ENCODE data around the gene PIANP.

DNA sequence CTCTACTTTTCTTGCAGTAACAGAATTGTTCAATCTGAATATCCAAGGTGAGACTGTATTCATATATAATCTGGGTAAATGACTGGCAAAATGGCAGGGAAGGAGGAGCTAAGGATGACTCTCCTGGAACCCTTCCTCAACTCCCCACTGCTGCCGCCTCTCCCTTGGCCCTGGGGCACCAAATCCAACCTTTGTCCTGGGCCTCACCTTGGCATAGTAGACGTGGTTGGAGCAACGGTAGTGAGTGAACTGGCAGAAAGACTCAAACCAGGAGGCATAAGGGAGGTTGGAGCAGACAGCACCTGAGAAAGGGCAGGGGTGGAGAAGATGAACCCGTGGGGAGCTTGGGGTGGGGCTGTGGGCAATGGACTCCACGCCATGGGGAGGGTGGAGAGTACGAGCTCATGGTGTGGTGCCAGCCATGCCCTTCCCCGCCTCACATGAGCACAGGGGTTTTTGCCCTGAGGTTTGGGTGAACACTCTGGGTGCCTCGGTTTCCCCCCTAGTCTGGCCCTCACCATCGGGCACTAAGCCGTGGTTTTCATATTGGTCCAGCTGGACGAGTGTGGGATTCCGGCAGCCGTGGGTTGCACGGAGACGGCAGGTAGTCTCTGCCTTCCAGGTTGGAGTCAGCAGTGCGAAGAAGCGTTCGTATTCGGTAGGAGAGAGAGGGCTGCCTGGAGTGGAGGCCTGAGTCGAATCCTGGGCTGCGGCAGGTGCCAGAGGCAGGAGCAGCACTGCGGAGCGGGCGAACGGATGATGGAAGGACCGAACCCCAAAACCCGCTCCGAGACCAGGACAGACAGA lies 54.1 kb downstream of the PIANP start:
- no peak for TF ChIP-seq EZH2phosphoT487 (IDR thresholded peaks at IDR 0.05)
- TF ChIP-seq, protein P1, sequence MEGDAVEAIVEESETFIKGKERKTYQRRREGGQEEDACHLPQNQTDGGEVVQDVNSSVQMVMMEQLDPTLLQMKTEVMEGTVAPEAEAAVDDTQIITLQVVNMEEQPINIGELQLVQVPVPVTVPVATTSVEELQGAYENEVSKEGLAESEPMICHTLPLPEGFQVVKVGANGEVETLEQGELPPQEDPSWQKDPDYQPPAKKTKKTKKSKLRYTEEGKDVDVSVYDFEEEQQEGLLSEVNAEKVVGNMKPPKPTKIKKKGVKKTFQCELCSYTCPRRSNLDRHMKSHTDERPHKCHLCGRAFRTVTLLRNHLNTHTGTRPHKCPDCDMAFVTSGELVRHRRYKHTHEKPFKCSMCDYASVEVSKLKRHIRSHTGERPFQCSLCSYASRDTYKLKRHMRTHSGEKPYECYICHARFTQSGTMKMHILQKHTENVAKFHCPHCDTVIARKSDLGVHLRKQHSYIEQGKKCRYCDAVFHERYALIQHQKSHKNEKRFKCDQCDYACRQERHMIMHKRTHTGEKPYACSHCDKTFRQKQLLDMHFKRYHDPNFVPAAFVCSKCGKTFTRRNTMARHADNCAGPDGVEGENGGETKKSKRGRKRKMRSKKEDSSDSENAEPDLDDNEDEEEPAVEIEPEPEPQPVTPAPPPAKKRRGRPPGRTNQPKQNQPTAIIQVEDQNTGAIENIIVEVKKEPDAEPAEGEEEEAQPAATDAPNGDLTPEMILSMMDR (IDR thresholded peaks at IDR 0.05) = no peak

Measured in neural progenitor cell (in vitro differentiated cells).